GM21526 (cell line): ENCODE results near the gene TCP11L2.
"Not testable (repeated sequence)": the region's sequence is repeated elsewhere in the genome, so short reads cannot be mapped to it uniquely, and the experiment has no call there.

Source experiments
- ATAC-seq: cut with Tn5 transposase; IDR thresholded peaks from one replicate; pipeline ENCODE4 v1.9.1; 2021; ENCODE audit warnings: moderate library complexity; ENCODE audit not compliant: unreplicated experiment, low FRiP score

TCP11L2 gene

DNA sequence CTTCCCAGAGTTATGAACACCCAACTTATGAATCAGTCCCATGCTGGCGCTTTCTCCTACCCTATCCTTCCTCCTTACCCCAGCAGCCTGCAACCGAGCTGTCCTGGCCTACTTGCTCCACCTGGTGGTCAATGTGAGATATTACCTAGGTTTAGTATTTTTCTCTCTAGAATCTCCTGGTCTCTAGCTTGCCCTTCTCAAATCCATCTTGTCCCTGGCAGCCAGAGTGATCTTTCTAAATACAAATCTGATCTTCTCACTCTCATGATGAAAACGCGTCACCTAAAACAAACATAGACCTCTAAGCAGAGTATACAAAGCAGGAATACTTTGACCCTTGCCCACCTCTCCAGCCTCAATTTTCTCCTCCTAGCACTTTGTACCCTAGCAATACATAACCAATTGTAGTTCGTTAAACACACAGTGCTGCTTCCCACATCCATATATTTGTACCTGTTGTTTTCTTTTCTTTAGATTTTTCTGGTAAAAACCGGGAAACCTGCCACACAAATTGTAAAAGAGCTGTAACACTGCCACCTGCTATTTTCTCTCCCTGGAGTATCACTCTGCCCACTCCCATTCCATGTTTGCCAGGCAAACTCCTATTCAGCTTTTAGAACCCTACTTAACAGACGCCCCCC is 20.0 kb upstream of the TCP11L2 start:
- no peak for ATAC-seq

DNA sequence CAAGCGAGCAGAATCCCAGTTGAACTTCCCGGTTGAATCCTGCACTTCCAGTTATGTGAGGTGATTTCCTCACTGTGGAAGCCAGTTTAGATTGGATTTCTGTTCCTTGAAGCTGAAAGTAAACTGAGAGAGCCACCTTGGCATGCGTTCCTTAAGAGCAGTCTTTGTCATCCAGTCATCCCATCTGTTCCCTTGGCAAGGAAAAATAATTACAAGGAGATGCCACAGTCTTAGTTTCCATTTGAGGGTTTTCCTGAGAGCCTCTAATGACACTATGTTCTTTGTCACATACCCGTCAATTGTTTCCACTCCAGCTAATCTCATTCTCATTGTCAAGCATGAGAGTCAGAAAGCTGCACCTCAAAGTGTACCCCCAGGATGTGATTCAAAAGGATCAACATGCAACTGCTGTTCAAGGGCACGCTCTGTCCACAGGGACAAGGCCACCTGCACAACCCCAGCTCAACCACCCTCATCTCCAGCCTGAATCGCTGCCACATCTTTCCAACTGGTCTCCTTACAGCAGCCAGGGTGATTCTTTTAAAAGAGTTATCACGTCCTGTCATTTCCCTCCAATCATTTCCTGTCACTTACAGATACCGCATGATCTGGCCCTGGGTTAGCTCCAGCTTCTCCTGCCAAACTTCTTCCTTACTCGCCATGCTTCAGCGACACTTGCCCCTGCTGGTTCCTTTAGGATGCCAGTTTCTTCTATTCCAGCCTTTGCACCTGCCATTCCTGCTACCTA is 18.0 kb upstream of the TCP11L2 start:
- ATAC-seq = no peak

GRCh38 chr12:106285982-106286381 is 16.6 kb upstream of the TCP11L2 start:
- no peak for ATAC-seq

DNA sequence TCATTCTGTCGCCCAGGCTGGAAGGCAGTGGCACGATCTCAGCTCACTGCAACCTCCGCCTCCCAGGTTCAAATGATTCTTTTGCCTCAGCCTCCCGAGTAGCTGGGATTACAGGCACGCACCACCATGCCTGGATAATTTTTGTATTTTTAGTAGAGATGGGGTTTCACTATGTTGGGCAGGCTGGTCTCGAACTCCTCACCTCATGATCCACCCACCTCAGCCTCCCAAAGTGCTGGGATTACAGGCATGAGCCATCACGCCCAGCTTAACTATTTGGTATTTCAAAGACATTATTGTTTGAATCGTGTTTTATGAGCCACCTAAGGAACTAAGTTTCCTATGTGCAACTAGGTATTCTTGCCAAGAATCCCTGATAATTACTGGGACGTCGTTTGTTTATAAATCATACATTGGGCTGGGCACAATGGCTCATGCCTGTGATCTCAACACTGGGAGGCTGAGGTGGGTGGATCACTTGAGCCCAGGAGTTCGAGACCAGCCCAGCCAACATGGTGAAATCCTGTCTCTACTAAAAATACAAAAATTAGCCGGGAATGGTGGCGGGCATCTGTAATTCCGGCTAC is 15.9 kb upstream of the TCP11L2 start:
- not testable (repeated sequence) for ATAC-seq

- no peak for ATAC-seq
Observed at GRCh38 chr12:106287364-106287763, 15.2 kb upstream of the TCP11L2 start.

GRCh38 chr12:106288101-106288493 is 14.4 kb upstream of the TCP11L2 start:
- no peak for ATAC-seq

DNA sequence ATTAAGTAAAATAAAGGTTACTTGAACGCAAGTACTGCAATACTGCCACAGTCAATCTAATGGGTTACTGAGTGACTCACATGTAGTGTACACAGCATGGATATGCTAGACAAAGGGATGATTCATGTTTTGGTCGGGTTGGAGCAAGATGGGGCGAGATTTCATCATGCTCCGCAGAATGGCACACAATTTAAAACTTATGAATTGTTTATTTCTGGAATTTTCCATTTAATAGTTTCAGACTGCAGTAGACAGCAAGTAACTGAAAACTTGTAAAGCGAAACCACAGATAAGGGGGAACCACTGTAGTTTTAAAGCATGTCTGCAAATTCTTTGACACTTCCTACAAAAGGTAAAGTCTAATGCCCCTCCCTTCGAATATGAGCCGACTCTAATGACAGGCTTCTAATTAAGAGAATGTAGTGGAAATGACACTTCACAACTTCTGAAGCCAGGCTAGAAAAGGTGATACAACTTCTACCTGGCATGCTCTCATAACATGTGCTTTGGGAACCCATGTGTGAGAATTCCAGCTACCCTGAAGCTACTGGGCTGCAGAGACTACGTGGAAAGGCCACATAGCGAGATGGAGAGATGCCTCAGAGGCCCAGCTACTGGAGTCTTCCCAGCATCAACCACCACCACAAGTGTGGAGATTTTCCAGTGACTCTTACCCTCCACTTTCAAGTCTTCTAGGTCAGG is 13.9 kb upstream of the TCP11L2 start:
- ATAC-seq = no peak

- ATAC-seq = no peak
Observed at GRCh38 chr12:106289196-106289681, 13.3 kb upstream of the TCP11L2 start.

DNA sequence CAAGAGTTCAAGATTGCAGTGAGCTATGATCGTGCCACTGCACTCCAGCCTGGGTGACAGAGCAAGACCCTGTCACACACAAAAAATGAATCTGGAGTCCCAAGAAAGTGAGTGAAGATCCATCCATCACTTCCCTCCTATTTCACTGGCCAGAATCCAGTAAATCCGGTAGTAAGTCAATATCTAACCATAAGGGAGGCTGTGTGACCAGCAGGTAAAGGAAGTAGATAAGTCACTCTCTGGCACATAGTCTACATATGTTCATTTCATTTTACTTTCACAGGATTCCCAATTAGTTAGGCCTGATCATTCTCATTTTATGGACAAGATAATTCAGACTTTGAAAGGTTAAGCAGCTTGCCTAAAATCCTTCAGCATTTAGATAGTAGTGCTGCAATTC is 11.9 kb upstream of the TCP11L2 start:
- ATAC-seq = no peak

- ATAC-seq = no peak
Observed at GRCh38 chr12:106291342-106291741, 11.2 kb upstream of the TCP11L2 start.

- ATAC-seq = no peak
Observed at GRCh38 chr12:106292339-106292738, 10.2 kb upstream of the TCP11L2 start.

DNA sequence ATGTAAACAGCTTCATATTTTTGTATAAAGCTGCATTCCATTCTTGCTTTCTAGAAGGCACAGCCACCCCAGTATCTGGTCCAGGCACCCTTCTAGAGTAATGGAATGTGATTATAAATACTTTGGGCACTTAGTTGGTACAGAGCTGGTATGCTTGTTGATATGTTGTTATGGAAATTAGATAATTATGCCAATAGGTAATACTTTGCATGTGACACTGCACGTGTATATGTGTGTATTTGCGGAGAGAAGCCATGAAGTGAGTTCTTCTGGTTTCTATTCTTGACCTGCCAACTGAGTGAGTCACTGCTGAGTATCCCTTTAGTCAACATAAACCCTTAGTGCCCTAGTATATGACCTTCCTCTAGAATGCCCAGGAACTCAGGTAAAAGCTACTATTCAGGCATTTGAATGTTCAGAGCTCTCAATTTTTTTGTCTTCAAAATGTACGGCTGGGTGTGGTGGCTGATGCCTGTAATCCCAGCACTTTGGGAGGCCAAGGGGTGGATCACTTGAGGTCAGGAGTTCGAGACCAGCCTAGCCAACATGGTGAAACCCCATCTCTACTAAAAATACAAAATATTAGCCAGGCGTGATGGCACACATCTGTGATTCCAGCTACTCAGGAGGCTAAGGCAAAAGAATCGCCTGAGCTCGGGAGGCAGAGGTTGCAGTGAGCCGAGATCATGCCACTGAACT is 6.2 kb upstream of the TCP11L2 start:
- no peak for ATAC-seq

DNA sequence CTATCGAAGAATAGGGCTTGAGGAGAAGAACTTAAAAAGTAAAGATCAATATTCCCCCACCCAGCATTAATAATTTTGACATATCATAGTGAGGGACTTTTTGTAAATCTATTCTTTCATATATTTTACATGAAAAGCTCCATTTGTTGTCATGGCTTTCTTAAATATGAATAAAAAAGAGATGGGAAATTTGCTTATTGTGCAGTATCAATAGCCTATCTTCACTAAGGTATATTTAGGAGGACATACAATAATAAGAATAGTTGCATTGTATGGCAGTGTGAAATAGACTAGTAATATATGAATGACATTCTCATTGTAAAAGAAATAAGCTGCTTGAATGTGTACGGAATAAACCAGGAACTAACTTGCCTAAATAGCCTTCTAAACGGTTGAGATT is 5.5 kb upstream of the TCP11L2 start:
- ATAC-seq = no peak

DNA sequence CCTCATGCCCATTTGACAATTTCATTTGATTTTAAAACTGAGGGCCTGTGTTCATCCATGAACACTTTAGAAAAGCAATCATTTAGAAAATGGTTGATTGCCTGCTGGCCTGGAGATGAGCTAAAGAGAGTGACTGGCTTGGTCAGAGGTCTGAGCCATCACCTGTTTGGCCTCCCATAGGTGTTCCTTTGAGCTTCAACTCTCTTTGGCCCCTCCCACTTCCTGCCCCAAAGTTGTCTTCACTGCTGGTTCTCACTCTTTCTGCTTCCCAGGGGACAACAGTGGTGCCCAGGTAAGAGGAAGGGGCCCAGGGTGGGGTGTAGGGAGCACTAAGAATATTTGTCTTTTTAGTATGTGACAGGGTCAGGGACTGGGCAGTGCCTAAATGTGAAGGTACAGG is 4.9 kb upstream of the TCP11L2 start:
- no peak for ATAC-seq

- no peak for ATAC-seq
Observed at GRCh38 chr12:106299202-106299774, 3.2 kb upstream of the TCP11L2 start.

GRCh38 chr12:106300761-106301160 is 1.8 kb upstream of the TCP11L2 start:
- no peak for ATAC-seq

- no peak for ATAC-seq
Observed at GRCh38 chr12:106301241-106301610, 1.3 kb upstream of the TCP11L2 start.

- peak; percentile 40 for ATAC-seq
Observed at GRCh38 chr12:106301611-106302321, 767 bp upstream of the TCP11L2 start.

DNA sequence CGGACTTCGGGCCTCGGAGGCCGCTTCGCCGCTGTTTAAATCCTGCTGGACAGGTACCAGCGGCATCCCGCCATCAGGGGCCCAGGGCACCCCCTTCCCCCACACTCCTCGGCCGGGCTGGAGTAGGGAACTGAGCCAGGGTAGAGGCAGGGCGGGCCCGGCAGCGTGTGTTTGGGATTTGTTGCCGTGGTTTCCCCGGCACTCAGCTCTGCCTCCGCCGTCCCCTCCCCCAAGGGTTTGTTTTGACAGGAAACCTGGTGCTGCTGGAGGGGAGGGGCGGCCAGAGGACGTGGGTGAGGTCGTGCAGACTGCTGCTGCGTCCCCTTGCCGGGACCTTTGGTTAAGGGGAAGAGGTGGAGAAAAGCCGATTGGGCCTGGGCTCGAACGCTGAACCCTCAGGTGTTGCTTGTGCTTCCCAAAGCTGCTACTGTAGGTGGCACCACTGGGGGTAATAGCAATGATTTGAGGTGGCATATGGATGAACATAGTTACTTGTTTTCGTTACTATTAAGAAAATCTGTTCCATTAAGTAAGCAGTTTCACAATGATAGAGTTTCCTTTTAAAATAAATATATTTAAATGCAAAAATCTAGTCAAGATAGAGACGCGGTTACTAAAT is 778 bp downstream of the TCP11L2 start:
- peak; percentile 39 for ATAC-seq
